Stimulated activated CD4-positive, alpha-beta T cell treated with anti-CD3 and anti-CD28 coated beads, Interleukin-2, amount 100 ng/mL, for 24 hours (primary cell): ENCODE results near the gene SEMA4C.

ENCODE experiments used
- DNase-seq, 2 donors: peaks; one replicate each; pipeline ENCODE4 v3.0.0-alpha.2; 2020

Gene SEMA4C

DNA sequence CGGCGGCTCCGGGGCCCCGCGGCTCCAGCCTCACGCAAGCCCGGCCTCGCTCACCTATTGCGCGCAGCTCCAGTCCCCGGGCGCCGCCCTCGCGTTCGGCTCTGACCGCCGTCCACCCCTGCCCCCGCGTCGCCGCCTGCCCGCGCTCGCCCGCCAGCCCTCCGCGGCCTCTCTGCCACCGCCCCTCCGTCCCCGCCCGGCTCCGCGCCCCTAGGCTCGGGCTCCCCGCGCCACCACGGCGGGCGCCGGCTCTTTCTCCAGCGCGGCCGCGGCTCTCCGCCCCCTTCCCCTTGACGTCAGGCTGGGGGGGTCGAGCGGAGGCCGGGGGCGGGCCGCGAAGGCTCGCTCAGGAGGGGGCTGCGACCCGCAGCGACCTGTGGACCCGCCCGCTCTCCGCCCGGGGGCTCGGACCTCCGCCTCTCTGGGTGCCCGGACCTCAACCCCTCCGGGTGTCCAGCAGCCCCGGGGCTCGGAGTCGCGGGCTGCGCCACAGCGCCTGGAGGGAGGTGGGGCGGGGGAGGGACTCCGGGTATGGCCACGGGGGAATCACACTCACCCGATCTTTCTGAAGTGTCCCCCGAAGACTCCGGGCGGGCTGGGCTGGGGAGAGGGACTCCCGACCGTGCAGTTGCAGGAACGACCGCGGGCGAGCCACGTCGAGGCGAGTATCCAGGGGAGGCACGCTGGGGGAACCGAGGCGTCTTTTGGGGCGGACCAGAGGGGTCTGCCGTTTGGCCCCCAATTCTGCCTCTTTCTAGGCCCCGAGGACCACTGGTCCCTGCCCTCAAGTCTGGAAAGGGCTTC lies at the start of gene SEMA4C:
SEMA4C (minus strand) TSS at position 259 of the 804 bp plus-strand sequence. CDS start 2,194 bp downstream, outside the sequence.
- DNase-seq: peak; percentile 48 to 58

GRCh38 chr2:96918754-96919550 lies 49.1 kb upstream of the SEMA4C start:
- no peak for DNase-seq

- no peak for DNase-seq
These were observed 48.3 kb upstream of the SEMA4C start for GRCh38 chr2:96918092-96918753.

DNA sequence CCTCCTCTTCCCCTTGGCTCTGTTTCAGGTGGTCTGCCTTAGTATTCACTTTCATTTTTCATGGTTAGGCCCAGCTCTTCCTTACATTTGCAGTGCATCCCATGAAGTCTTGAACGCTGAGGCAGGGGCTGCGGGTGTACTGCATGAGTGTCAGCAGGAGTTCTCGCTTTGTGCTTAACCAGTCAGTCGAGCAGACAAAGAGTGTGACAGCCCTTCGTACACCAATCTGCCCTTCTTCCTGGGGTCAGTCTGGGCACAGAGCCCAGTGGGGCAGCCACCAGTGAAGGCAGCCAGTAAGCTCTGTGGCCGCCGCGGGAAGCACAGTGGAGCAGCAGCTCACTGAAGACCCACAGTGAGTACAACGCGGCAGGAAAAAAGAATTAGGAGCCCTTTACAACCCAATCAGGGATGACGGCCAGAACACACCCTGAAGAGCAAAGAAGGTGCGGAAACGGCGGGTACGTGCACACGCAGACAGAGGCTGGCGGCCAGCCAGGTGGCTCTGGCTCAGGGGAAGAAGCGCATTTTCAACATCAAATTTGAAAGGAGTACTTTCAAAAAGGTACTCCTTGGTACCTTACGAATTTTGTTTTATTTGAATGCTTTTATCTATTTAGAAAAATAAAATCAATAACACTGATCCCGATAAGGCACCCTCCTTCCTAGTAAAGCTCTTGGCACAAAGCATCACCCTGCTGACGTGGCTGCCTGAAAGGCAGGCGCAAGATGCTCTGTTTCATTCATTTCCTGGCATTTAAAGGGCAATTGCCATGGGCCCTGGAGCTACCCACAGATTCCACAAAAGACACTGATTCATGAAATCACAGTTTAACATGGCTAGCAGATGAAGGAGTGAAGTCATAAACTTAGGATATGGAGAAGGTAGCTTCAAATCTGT lies 47.0 kb upstream of the SEMA4C start:
- DNase-seq: no peak

DNA sequence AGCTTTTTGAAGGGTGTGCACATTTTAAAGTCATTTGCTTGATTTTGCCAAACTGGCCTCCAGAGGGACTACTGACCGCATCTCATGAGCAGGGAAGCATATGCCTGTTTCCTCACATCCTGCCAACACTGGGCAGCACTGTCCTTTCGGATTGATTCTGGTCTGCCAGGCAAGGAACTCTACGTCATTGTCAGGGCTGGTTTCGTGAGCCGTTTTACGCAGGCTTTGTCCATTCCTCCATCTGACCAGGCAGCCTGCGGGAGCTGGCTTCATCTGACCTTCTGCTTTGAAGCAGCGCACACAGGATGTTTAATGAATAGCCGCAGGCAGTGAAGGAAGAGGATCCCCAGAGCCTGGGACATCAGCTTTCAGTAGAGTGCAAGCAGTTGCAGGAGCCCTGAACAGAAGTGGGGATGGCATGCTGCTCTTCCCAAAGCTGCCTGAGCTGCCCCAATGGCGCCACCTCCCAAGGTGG lies 46.3 kb upstream of the SEMA4C start:
- DNase-seq: no peak

GRCh38 chr2:96914332-96914731 lies 44.5 kb upstream of the SEMA4C start:
- no peak for DNase-seq

GRCh38 chr2:96913398-96914202 lies 43.7 kb upstream of the SEMA4C start:
- DNase-seq: peak; percentile 45 to 49

DNA sequence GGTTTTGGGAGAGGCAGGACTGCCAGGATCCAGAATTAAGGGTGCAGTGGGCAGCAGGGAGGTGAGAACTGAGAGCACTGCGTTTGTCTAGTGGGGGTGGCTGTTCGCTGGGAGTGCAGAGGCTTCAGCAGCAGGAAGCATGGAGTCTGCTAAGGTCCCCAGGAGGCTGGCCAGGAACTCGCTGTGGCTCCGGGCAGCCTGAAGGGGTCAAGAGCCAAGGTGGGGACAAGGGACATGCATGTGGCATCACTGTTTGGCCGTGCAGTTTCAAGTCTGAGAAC lies 43.2 kb upstream of the SEMA4C start:
- peak in 1 of 2 donors; percentile 11 for DNase-seq

DNA sequence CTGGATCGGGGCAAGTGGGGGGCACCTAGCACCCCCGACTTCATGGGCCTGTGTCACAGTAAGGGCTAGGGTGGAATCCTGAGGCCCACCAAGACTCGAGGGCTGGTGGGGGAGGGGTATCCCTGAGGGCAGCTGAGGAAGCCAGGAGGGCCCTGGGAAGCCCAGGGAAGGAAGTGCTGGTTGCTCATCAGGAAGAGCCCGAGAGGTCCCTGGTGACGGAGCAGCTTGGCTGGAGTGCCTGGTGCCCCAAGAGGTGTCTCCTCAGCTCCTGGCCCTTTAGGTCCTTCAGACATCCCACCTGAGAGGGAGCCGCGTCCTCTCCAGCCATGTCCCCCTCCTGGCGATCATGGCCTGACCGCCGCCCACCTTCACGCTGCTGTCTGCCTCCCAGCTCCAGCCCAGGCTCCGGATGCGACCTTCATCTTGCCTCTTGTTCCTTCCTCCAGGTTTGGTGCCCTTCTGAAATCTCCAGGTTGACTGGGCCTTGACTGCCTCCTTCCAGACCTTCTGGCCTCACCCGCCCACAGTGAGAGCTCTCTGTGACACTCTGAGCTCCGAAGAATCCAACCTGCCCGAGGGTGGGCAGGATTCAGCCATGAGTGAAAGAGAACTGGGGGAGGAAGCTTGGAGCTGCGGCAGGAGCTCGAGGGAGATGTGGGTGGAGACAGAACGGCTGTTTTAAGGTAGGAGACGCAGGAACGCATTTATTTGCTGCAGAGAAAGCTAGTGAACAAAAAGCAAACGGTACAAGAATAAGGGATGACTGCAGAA lies 42.7 kb upstream of the SEMA4C start:
- DNase-seq: no peak

GRCh38 chr2:96909611-96910021 lies 39.7 kb upstream of the SEMA4C start:
- no peak for DNase-seq

DNA sequence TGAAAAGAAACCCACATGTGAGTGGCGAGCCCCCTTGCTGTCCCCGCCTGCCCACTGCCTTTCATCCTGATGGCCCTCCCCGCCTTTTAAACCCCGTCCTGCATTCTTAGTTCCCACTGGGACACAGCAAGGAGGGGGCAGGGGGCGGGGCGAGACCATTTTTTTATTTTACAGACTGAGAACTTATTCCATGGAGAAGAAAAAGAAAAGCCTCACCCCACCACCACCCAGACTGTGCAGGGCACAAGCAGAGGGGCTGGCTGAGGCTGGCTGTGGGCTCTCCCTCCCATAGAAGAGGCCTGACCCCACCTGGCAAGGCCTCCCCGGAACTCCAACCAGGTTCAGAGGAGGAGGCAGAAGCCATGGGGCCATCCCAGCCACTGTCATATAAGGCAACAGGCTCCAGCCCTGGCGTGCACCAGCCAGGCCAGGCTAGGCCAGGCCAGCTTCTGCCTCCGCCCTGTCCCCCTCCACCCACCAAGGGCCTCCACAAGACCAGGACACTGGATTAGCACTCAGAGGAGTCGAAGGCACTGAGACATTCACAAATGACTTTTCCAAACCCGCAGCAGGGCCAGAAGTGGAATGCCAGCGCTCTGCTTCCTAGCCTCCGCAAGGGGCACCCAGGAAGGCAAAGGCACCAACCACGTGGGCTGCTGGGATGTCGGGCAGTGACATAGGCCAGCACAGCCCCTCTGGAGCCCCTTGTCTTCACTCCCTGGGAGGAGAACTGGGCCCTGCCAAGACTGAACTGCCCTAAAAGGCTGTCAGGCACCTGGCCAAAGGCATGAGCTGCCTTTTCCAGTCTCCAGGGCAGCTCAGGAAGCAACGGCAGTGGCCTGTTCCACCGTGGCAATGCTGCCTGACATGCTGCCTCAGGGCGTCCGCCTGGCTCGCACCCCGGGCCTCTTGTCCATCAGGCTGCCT lies 37.5 kb upstream of the SEMA4C start:
- DNase-seq: no peak

- DNase-seq: no peak
These were observed 36.8 kb upstream of the SEMA4C start for GRCh38 chr2:96906729-96907114.

GRCh38 chr2:96903815-96904214 lies 33.9 kb upstream of the SEMA4C start:
- no peak for DNase-seq

DNA sequence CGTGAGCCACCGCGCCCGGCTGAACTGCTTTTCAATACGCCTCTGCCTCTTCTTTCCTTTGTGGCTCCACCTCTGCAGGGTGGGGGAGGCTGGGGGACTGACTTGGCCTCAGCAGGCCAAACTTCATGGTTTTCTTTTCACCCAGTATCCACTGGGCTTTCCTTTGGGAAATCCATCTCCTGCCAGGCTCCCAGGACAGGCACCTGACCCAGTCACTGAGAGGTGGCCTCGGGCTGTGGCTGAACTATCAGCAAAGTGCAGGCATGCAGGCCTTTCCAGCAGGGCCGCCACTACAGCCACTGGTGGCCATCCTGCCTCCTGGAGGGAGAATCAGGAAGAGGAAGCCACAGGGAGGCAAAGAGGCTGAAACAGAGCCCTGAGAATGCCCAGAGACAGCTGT lies 33.4 kb upstream of the SEMA4C start:
- DNase-seq: no peak

- DNase-seq: no peak
These were observed 30.4 kb upstream of the SEMA4C start for GRCh38 chr2:96900237-96900636.

GRCh38 chr2:96899413-96899741 lies 29.5 kb upstream of the SEMA4C start:
- no peak for DNase-seq

DNA sequence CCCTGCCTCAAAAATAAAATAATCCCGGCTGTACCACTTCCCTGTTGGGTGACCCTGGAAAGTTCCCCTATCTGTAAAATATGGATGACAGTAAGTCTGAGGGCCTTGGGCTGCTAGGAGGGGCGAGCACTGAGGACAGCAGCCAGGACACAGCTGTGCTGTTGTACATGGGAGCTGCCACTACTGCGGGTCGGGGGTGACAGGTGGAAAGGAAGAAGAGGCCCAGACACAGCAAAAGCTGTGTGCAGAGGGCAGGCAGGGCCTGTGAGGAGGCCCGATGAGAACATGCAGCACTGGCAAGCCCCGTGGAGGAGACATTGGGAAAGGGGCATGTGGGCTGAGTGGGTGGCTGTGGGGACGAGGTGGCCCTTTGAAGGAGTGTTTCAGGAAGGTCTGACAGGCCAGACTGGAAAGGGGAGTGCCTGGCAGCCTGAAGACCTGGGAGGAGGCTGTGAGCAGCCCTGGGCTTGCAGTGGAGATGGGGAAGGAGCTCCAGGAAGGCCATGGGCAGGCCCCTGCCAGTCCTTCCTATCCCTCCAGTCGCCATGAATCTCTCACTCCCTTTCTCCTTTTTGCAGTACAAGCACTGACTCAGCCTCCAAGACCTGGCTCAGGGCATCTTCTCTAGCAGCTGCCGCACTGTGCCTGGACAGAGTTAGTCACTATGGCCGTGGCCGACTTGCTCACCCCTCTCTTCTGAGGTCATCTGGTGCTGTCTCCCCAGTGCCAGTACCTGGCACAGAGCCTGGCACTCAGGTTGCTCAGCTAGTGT lies 28.9 kb upstream of the SEMA4C start:
- DNase-seq: no peak

GRCh38 chr2:96898135-96898505 lies 28.2 kb upstream of the SEMA4C start:
- no peak for DNase-seq

DNA sequence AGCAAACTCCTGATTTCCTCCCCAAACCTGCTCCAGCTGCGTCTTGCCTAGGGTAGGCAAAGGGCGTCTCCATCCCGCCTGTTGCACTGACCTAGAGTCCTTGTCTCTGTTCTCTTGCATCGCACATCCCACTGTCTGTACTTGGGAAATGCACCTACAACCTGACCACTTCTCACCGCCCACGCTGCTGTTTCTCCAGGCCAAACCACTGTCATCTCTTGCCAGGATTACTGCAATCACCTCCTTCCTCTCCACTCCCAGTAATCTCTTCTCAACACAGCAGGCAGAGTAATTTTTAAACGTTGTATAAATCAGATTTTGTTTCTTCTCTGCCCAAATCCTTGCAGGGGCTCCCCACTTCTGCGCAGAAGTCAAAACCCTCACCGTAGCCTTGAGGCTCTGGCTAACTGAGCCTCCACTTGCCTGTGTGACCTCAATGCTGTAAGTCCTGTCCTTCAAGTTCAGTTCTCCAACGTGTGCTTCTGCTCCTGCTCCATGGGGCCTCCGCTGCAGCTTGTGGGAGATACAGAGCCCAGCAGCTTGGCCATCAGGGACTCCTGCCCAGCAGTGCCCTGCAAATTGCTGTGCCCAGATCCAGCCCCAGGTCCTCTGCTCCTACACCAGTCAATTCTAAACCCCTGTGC lies 27.7 kb upstream of the SEMA4C start:
- DNase-seq: no peak
